Dedifferentiated amniotic fluid mesenchymal stem cell (primary cell): ENCODE results near the gene ERCC2.

Experiments used
- DNase-seq: peaks from one replicate; pipeline ENCODE4 v3.0.0-alpha.2; 2016; ENCODE audit errors: extremely low spot score

ERCC2 gene

DNA sequence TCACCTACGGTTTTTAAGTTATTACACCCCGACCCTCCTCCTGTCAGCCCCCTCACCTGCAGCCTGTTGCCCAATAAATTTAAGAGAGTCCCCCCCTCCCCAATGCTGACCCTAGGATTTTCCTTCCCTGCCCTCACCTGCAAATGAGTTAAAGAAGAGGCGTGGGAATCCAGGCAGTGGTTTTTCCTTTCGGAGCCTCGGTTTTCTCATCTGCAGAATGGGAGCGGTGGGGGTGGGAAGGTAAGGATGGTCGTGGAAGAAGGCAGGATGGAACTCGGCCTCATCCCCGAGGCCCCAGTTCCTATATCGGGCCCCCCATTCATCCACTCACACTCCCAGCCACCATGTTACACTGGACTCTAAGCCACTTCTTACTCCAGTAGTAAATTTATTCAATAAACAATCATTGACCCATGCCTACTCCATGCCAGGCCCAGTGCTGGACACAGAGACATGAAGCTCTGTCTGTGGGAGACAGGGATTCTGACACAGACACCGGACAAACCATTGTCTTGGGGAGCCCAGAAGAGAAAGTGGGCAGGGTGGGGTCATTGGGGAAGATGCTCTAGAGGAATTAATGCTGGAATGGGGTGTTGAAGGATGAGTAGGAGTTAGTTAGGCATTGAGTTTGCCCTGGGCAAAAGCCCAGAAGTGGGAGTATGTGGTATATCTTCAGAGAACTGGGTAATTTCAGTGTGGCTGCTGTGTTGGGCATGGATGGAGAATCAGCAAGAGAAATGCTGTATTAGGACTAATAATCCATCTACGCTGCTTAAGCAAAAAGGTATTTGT lies 66.9 kb downstream of the ERCC2 start:
- no peak for DNase-seq

DNA sequence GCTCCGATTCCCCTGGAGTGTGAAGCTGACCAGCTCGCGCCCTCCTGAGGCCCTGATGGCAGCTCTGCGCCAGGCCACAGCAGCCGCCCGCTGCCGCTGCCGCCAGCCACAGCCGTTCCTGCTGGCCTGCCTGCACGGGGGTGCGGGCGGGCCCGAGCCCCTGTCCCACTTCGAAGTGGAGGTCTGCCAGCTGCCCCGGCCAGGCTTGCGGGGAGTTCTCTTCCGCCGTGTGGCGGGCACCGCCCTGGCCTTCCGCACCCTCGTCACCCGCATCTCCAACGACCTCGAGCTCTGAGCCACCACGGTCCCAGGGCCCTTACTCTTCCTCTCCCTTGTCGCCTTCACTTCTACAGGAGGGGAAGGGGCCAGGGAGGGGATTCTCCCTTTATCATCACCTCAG lies 68.0 kb downstream of the ERCC2 start:
- no peak for DNase-seq
